Activated CD8-positive, alpha-beta memory T cell treated with anti-CD3 and anti-CD28 coated beads, Interleukin-2, amount 50 U/mL, for 1 hour (primary cell): ENCODE measurements around the gene KIAA0753.
"Not testable (repeated sequence)": the region's sequence is repeated elsewhere in the genome, so short reads cannot be mapped to it uniquely, and the experiment has no call there.

Experiments used
- DNase-seq: peaks from one replicate; pipeline ENCODE4 v3.0.0-alpha.2; 2020; ENCODE audit errors: extremely low read depth

Gene KIAA0753

DNA sequence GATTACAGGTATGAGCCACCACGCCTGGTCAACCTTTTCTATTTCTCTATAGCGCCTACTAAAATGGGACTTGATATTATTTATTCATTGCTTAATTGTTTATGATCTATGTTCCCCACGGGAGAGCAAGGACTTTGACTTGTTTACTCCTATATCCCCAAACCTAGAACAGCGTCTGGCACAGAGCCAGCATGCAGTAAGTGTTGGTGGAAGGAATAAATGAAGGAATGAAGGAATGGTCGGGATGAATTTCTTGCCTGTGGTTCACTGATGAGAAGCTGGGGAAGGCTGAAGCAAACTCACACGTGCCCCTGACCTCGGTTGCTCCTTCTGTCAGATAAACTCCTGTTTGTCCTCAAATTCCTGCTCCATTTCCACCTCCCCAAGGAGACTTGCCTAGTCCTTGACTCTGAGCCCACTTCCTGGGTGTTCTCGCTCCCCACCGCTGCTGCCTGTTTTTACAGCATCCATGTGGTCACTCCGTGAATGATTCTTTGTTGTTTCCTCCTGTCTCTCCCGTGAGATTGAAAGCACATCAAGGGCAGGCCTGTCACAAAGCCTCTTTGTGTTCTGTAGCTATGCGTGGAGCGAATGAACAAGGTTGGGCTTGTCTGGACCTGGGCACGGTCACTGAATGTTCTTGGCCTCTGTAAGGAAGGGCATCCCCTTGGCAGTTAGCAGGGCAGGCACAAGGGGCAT is 28.4 kb upstream of the KIAA0753 start:
- no peak for DNase-seq

- DNase-seq, result no peak
Observed at GRCh38 chr17:6668219-6668618, 27.7 kb upstream of the KIAA0753 start.

DNA sequence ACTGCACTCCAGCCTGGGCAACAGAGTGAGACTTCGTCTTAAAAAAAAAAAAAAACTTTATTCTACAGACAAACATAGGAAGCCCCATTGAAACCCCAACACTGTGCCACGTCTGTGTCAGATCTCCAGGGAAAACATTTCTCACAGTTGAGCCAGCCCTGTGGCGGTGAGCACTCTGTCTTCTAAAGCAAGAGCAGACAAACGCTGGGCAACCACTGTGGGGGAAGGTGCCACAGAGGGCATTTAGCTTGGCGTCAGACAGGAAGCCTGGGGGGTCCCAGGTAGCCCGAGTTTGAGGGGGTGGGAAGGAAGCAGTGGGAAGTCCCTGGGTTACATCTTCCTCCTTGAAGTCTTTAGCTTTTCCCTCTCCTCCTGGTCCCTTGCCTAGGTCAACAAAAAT is 27.0 kb upstream of the KIAA0753 start:
- DNase-seq, result no peak

- no peak for DNase-seq
Observed at GRCh38 chr17:6666557-6666956, 26.0 kb upstream of the KIAA0753 start.

- DNase-seq, result no peak
Observed at GRCh38 chr17:6666077-6666521, 25.6 kb upstream of the KIAA0753 start.

DNA sequence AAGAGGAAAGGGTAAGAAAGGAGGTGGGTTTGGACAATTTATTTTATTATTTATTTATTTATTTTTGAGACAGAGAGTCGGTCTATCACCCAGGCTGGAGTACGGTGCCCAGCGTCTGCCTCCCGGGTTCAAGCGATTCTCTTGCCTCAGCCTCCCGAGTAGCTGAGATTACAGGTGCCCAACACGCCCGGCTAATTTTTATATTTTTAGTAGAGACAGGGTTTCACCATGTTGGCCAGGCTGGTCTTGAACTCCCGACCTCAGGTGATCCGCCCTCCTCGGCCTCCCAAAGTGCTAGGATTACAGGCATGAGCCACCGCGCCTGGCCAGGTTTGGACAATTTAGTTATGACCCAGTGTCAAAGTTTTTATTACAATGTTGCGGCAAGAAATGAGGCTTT is 22.7 kb upstream of the KIAA0753 start:
- DNase-seq, result not testable (repeated sequence)

DNA sequence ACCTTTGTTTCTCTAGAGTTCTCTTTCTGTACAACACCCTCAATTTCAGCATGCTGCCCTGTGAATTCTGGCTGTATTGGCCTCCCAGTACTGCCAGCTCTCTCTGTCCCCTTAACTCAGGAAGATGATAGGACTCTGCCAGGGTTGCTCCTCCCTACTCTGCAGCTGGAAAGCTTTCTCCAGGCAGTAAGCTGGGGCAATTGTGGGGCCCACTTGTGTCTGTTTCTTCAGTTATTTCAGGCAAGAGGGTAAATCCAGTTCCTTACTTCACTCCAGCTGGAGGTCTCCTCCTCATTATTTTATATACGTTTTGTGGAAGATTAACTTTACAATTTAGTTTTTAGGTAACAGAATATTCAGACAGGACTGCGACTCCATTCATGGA is 20.9 kb upstream of the KIAA0753 start:
- DNase-seq, result no peak

GRCh38 chr17:6660805-6661463 is 20.4 kb upstream of the KIAA0753 start:
- DNase-seq, result no peak

- DNase-seq, result no peak
Observed at GRCh38 chr17:6660101-6660500, 19.6 kb upstream of the KIAA0753 start.

DNA sequence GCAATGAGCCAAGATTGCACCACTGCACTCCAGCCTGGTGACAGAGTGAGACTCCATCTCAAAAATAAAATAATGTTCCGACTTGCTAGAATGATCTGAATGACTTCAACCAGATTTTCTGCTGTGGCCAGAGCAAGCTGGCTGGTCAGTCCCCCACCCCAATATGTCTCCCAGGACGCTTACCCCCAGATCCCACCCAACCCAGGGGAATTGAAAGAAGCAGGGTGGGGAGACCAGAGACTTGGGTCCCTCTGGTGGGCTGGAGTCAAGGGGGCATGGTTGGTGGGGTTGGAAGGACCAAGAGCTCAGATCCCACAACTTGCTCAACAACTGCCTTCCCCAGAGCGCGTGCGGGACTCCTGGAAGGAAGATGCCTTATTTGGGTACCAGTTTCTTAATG is 17.9 kb upstream of the KIAA0753 start:
- not testable (repeated sequence) for DNase-seq

- no peak for DNase-seq
Observed at GRCh38 chr17:6657633-6658287, 17.2 kb upstream of the KIAA0753 start.

GRCh38 chr17:6656797-6657632 is 16.5 kb upstream of the KIAA0753 start:
- peak; percentile 39 for DNase-seq

DNA sequence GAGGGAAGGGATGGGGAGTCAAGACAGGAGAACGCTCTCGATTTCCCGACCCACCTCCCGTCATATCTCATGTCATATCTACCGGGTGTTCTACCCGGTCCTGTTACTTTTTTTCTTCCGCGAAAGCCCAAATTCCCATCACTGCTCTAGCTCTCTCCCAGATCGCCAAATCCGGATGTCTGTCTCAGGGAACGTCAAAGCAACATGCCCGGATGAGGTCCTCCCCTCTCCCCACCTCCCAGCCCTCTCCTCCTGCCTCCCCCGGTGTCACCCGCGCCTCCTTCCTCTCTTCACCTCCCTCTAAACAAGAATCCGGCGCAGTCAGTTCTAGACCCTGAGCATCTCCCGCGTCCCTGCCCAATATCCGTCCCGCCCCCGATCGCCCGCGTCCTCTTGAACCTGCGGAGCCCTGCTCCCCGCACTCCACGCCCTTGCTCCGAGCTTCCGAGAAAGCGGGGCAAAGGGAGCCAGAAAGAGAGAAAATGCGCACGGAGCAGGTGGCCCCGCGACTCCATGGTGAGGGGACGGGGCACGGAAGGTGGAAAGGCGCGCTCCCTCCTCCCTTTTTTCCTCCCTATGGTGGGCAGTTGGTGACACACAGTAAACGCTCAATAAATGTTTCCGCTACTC is 15.3 kb upstream of the KIAA0753 start:
- not testable (repeated sequence) for DNase-seq

- DNase-seq, result no peak
Observed at GRCh38 chr17:6654841-6655731, 14.6 kb upstream of the KIAA0753 start.

- DNase-seq, result no peak
Observed at GRCh38 chr17:6651919-6652452, 11.5 kb upstream of the KIAA0753 start.

GRCh38 chr17:6651354-6651918 is 10.9 kb upstream of the KIAA0753 start, which contains the start of the genes C17orf100 and MED31:
Gene C17orf100 (plus strand): TSS chr17:6651762. CDS start chr17:6651914, 152 bp downstream.
Gene MED31 (minus strand): TSS chr17:6651605. CDS start chr17:6651528, 77 bp downstream.
- peak; percentile 86 for DNase-seq

- no peak for DNase-seq
Observed at GRCh38 chr17:6648181-6648580, 7.7 kb upstream of the KIAA0753 start.

GRCh38 chr17:6643451-6644125 is 3.1 kb upstream of the KIAA0753 start:
- no peak for DNase-seq

GRCh38 chr17:6642592-6642991 is 2.1 kb upstream of the KIAA0753 start:
- no peak for DNase-seq
